HCT116 (cell line): ENCODE data around the gene UBAP2L. TPM values are rescaled to one million over a fixed set of nuclear protein-coding genes. Genes with fewer than 3 reads are reported as not detected.

Experiments used
- ATAC-seq: fragments of 200-7000 bp; cut with Tn5 transposase; 2 replicates; pipeline ENCODE4 v1.9.1; 2020; ENCODE audit warnings: mild to moderate bottlenecking, moderate library complexity
- BruUV-seq: library from RNA; stranded (reverse); fragments of 400-500 nt; replicated peaks from 2 replicates; lab custom pipeline; 2021; lab: Mats Ljungman, UMichigan
- CTCF ChIA-PET: fragments of 300-600 bp; sonication (Branson Sonifier 250); formaldehyde crosslinking; loops from one replicate; lab custom pipeline; 2021; ENCODE audit warnings: antibody characterized with exemption; lab: Charles Lee
- POLR2A ChIA-PET: fragments of 300-600, 350-600 bp; sonication (Branson Sonifier 250); formaldehyde crosslinking; loops from one replicate; lab custom pipeline; 2021; ENCODE audit warnings: antibody characterized with exemption; lab: Charles Lee
- RAD21 ChIA-PET, 2 experiments: fragments of 300-600 bp; sonication (Branson Sonifier 250); formaldehyde crosslinking; loops; one replicate each; lab custom pipeline; 2023; ENCODE audit warnings: low total read pairs in 2 of 2; ENCODE audit not compliant: uncharacterized antibody in 2 of 2, unreplicated experiment in 2 of 2, low non-redundant PET in 1 of 2; lab: Charles Lee
- DNase-seq: peaks from one replicate; pipeline ENCODE4 v3.0.0-alpha.2; 2010; ENCODE audit warnings: low read depth, low spot score
- H2AFZ ChIP-seq: fragments of 200-600 bp; shearing (Covaris generic), sonication (generic); 2 replicates; pipeline ENCODE4 v1.6.1; 2017; ENCODE audit warnings: low read depth, mixed run types, mixed read lengths, antibody characterized with exemption, low read length; ENCODE audit not compliant: poor library complexity, severe bottlenecking
- H3K27ac ChIP-seq: 2 replicates; pipeline ENCODE4 v1.5.1; 2012; ENCODE audit warnings: low read depth, low read length
- H3K27me3 ChIP-seq: fragments of 200-600 bp; sonication (generic); 2 replicates; pipeline ENCODE4 v1.6.1; 2016; ENCODE audit warnings: mixed run types, low read length, mixed read lengths; ENCODE audit not compliant: insufficient read depth
- H3K36me3 ChIP-seq, 2 experiments: fragments of 200-500 bp in 1 of 2; fragments of 200-600 bp in 1 of 2; sonication (Bioruptor generic) in 1 of 2; sonication (generic) in 1 of 2; 2 replicates each; pipeline versions ENCODE4 v1.5.1 to v1.6.1; 2014 to 2016; ENCODE audit warnings: low read length in 2 of 2, inconsistent platforms in 1 of 2, mixed read lengths in 1 of 2, mixed run types in 1 of 2; ENCODE audit not compliant: insufficient read depth in 2 of 2, control insufficient read depth in 1 of 2
- H3K4me1 ChIP-seq, 2 experiments: fragments of 200-600 bp in 1 of 2; sonication (generic) in 1 of 2; 2 replicates each; pipeline versions ENCODE4 v1.5.1 to v1.6.1; 2012 to 2017; ENCODE audit warnings: low read length in 2 of 2, inconsistent platforms in 1 of 2, mild to moderate bottlenecking in 1 of 2, mixed read lengths in 1 of 2, mixed run types in 1 of 2, moderate library complexity in 1 of 2; ENCODE audit not compliant: insufficient read depth in 2 of 2, control insufficient read depth in 1 of 2
- H3K4me2 ChIP-seq: fragments of 200-600 bp; sonication (generic); 2 replicates; pipeline ENCODE4 v1.6.1; 2017; ENCODE audit warnings: mixed run types, low read length, mixed read lengths
- H3K4me3 ChIP-seq, 2 experiments: fragments of 200-600 bp in 1 of 2; sonication (generic) in 1 of 2; replicated peaks in 1 of 2; 2 replicates each; pipeline ENCODE4 v1.5.1; 2011 to 2016; ENCODE audit warnings: low read length in 2 of 2, control low read depth in 1 of 2, low read depth in 1 of 2, mild to moderate bottlenecking in 1 of 2, mixed read lengths in 1 of 2, mixed run types in 1 of 2
- H3K79me2 ChIP-seq: fragments of 200-600 bp; sonication (generic); 2 replicates; pipeline ENCODE4 v1.6.1; 2017; ENCODE audit warnings: mild to moderate bottlenecking, mixed run types, low read length, moderate library complexity, mixed read lengths; ENCODE audit not compliant: insufficient read depth
- H3K9ac ChIP-seq: fragments of 200-600 bp; sonication (generic); 2 replicates; pipeline ENCODE4 v1.6.1; 2016; ENCODE audit warnings: low read length, mixed read lengths
- H3K9me2 ChIP-seq: fragments of 200-600 bp; sonication (generic), shearing (Covaris generic); 2 replicates; pipeline ENCODE4 v1.6.1; 2017; ENCODE audit warnings: mixed run types, mild to moderate bottlenecking, moderate library complexity; ENCODE audit not compliant: insufficient read depth
- H3K9me3 ChIP-seq, 2 experiments: fragments of 200-500 bp in 1 of 2; fragments of 200-600 bp in 1 of 2; sonication (Bioruptor generic) in 1 of 2; sonication (generic) in 1 of 2; 2 replicates each; pipeline ENCODE4 v1.6.1; 2014 to 2017; ENCODE audit warnings: low read length in 2 of 2, mixed read lengths in 2 of 2, inconsistent platforms in 1 of 2, low read depth in 1 of 2, mild to moderate bottlenecking in 1 of 2, mixed run types in 1 of 2, moderate library complexity in 1 of 2; ENCODE audit not compliant: control insufficient read depth in 1 of 2, insufficient read depth in 1 of 2
- H4K20me1 ChIP-seq: fragments of 200-600 bp; sonication (generic), shearing (Covaris generic); 2 replicates; pipeline ENCODE4 v1.6.1; 2017; ENCODE audit warnings: mixed run types, mild to moderate bottlenecking, moderate library complexity; ENCODE audit not compliant: insufficient read depth
- CBX3 ChIP-seq: IDR thresholded peaks from 2 replicates; pipeline ENCODE4 v1.6.1; 2012; ENCODE audit warnings: low read depth
- EGR1 ChIP-seq: IDR thresholded peaks from 2 replicates; pipeline ENCODE4 v1.6.1; 2012; ENCODE audit warnings: low read depth
- ELF1 ChIP-seq: IDR thresholded peaks from 2 replicates; pipeline ENCODE4 v1.6.1; 2012; ENCODE audit warnings: low read depth, borderline replicate concordance
- EZH2 ChIP-seq: fragments of 200-600 bp; sonication (generic); IDR thresholded peaks from 2 replicates; pipeline ENCODE4 v1.6.1; 2017; ENCODE audit warnings: antibody characterized with exemption, mixed run types
- FOSL1 ChIP-seq: IDR thresholded peaks from 2 replicates; pipeline ENCODE4 v1.6.1; 2012; ENCODE audit warnings: low read depth
- POLR2A ChIP-seq: IDR thresholded peaks from 2 replicates; pipeline ENCODE4 v1.7.0; 2011; ENCODE audit warnings: borderline replicate concordance; ENCODE audit not compliant: insufficient read depth, insufficient read length; ENCODE audit errors: extremely low read depth
- POLR2AphosphoS5 ChIP-seq: IDR thresholded peaks from 2 replicates; pipeline ENCODE4 v1.6.1; 2011; ENCODE audit warnings: mild to moderate bottlenecking, low read depth, low read length, moderate library complexity
- SRF ChIP-seq: IDR thresholded peaks from 2 replicates; pipeline ENCODE4 v1.6.1; 2012; ENCODE audit warnings: low read depth
- TCF7L2 ChIP-seq: IDR thresholded peaks from 2 replicates; pipeline ENCODE4 v1.7.0; 2011; ENCODE audit warnings: borderline replicate concordance, inconsistent platforms; ENCODE audit not compliant: insufficient read depth, insufficient read length; ENCODE audit errors: extremely low read depth
- YY1 ChIP-seq: IDR thresholded peaks from 2 replicates; pipeline ENCODE4 v1.6.1; 2011; ENCODE audit warnings: low read length, low read depth, moderate library complexity, mild to moderate bottlenecking; ENCODE audit not compliant: insufficient replicate concordance; ENCODE audit errors: extremely low read depth
- ZNF274 ChIP-seq: fragments of 200-500 bp; sonication (Bioruptor generic); IDR thresholded peaks from 2 replicates; pipeline ENCODE4 v1.6.1; 2014; ENCODE audit warnings: mild to moderate bottlenecking, low read depth, low read length, inconsistent platforms
- intact Hi-C: fragments of 100-400 bp; cut with micrococcal nuclease; formaldehyde crosslinking; loops from 2 replicates; pipeline ENCODE4 v1.10.0; 2022
- total RNA-seq: library from RNA; stranded (reverse); gene quantifications from one replicate; pipeline ENCODE4 v1.2.1, GENCODE V29; 2021; ENCODE audit not compliant: unreplicated experiment

Gene UBAP2L
- total RNA-seq, 1 experiment from 2014 or later: 189 TPM

- POLR2A ChIA-PET: no interaction called here
- DNase-seq: peak; percentile 13
- CTCF ChIA-PET: no interaction called here
- Histone ChIP-seq H3K27ac (no peak overlapping the region), H3K36me3 (no peaks in the 10 kb centered on the region; a peak in 1 of 4 replicates), H3K9me3 (peaks cover 9 to 11% of the 10 kb centered on the region in 2 experiments; a peak in 3 of 4 replicates), H3K4me2 (no peak overlapping the region), H3K9me2 (no peaks in the 10 kb centered on the region), H3K27me3 (no peaks in the 10 kb centered on the region), H3K79me2 (no peaks in the 10 kb centered on the region), H3K4me1 (no peaks in the 10 kb centered on the region), H2AFZ (peak overlapping the region; percentile 40), H4K20me1 (no peaks in the 10 kb centered on the region), H3K4me3 (no peak overlapping the region), H3K9ac (no peak overlapping the region)
- no peak for ATAC-seq
- no TSS peak for BruUV-seq
- RAD21 ChIA-PET: no interaction called here
- TF ChIP-seq YY1: peak; percentile 80
- no peak for TF ChIP-seq EZH2
- peak; percentile 99 for TF ChIP-seq CBX3
- TF ChIP-seq FOSL1: no peak
- intact Hi-C loops: no loop called here
Measured at GRCh38 chr1:154295408-154296235, 74.9 kb downstream of the UBAP2L start.

DNA sequence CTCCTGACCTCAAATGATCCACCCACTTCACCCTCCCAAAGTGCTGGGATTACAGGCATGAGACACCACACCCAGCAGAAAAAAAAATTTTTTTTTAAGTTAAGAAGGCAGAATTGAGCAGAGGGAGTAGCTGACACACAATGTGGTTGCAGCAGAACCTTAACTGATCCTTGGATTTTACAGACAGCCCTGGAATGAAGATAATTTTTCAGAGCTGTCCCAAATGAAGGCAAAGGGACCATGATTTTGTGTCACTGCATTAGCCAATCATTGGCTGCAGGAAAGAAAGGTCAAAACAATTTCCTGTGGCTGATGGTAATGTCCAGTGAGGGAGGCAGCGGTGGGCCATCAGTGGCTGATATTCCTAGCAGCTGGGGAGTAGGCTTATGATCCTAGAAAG is 80.8 kb downstream of the UBAP2L start:
- Histone ChIP-seq H3K79me2 (no peaks in the 10 kb centered on the region), H4K20me1 (no peaks in the 10 kb centered on the region), H3K9me3 (no peaks in the 10 kb centered on the region), H3K4me2 (no peak overlapping the region), H2AFZ (no peak overlapping the region), H3K4me1 (no peaks in the 10 kb centered on the region), H3K9me2 (no peaks in the 10 kb centered on the region), H3K27me3 (no peaks in the 10 kb centered on the region), H3K36me3 (no peaks in the 10 kb centered on the region), H3K27ac (no peak overlapping the region), H3K4me3 (no peak overlapping the region), H3K9ac (no peak overlapping the region)
- ATAC-seq: no peak
- intact Hi-C loops: no loop called here
- ChIA-PET CTCF (no interaction called here), POLR2A (no interaction called here), RAD21 (no interaction called here)
- TF ChIP-seq EZH2: no peak
- TF ChIP-seq SRF: no peak
- TF ChIP-seq POLR2AphosphoS5: no peak
- no peak for TF ChIP-seq EGR1
- no peak for TF ChIP-seq TCF7L2
- no peak for TF ChIP-seq POLR2A
- TF ChIP-seq ZNF274: no peak
- TF ChIP-seq ELF1: no peak
- no peak for DNase-seq
- BruUV-seq: no TSS peak
